ENCODE data around the gene CD302.
"Not testable (repeated sequence)": the region's sequence is repeated elsewhere in the genome, so short reads cannot be mapped to it uniquely, and the experiment has no call there.

Gene CD302

DNA sequence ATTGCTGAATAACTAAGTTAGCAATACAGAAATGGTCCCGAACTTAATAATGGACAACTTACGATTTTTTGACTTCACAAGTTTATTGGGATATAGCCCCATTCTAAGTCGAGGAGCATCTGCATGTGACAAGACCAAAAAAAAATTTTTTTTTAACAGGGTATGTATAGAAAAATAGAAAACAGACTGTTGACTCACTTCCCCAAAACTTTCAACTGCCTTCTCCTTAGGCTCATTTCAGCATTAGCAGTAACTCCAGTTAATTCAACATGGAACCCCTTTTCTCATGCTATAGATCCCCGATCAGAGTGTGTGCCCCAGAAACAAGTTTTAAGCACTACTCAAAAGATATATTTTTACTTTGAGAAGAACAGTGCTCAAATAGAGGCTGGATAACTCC lies 5.4 kb downstream of the CD302 start:
- no peak for ATAC-seq

DNA sequence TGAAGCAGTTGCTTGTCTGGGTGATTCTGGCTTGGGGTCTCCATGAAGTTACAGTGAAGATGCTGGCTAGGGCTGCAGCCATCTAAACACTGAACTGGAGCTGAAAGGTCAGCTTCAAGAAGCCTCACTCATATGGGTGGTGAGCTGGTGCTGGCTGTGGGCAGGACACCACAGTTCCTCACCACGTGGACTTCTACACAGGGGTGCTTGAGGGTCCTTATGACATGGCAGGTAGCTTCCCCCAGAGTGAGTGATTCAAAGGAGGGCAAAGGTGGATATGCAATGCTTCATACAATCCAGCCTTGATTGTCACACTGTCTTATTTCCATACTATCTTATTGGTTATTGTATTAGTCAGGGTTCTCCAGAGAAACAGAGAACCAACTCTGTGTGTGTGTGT lies 6.0 kb downstream of the CD302 start:
- ATAC-seq = no peak

DNA sequence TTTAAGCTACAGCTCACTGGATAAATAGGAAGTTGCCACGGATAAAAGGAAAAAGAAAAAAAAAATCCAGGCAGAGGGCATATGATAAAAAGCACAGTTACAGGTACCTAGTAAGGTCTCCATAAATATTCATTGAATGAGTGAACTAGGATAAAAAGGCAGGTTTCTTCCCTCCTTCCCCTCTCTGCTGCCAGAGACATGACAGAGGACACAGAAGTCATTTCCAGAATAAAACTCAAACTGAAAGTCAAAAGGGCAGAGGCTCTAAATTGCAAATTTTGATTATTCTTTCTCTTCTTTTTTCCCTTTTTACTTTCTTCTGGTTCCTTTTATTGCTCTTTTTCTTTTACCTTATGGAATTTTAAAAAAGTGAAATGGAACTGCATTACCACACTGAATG lies 7.7 kb downstream of the CD302 start:
- ATAC-seq = no peak

DNA sequence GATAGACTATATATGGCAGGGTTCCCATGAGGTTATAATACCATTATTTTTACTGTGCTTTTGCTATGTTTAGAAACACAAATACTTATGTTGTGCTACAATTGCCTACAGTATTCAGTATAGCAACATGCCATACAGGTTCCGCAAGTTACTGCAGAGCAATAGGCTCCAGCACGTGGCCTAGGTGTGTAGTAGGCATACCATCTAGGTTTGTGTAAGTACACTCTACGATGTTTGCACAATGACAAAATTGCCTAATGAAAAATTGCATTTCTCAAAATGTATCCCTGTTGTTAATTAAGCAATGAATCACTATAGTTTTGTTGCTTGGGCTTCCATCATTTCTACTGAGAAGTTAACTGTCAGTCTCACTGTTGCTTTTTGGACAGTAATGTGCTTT lies 9.8 kb downstream of the CD302 start:
- no peak for ATAC-seq

DNA sequence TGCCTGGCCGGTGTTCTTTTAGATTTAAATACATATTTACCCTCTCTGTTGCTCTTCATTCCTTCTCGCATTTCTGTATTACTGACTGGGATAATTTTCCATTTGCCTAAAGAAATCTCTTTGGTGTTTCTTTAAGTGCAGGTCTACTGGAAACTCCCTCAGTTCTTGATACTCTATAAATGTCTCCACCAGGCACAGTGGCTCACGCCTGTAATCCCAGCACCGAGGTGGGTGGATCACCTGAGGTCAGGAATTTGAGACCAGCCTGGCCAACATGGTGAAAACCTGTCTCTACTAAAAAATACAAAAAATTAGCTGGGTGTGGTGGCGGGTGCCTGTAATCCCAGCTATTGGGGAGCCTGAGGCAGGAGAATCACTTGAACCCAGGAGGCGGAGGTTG lies 10.4 kb downstream of the CD302 start:
- ATAC-seq = not testable (repeated sequence)

DNA sequence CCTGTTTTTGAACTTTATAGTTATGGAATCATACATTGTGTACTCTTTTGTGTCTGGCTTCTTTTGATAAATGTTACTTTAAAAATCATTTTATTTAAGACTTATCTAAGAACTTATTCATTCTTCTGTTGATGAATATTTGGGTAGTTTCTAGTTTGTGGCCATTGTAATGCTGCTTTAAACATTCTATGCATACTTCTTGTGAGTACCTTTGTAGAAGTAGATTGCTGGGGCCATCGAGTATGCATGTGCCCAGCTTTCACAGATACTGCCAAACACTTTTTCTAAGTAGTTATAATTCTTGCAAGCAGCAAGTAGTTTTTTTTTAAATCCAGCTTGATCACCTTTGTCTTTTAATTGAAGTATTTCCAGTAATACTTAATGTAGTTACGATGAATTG lies 11.1 kb downstream of the CD302 start:
- no peak for ATAC-seq

DNA sequence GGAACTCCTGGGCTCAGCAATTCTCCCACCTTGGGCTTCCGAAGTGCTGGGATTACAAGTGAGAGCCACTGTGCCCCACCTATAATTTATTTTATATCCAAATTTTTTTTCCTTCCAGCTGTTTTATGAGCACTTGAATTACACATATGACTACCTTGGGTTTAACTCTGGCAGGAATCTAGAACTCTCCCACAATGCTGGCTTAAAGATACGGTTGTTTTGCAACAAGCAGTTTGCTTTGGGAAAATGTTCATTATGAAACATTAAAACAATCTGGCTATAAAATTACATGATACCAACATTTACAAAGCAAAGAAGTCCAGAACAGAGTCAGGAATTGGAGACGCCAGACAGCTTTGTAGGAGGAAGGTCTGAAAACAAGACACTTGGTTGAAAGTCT lies 12.8 kb downstream of the CD302 start:
- ATAC-seq = no peak

DNA sequence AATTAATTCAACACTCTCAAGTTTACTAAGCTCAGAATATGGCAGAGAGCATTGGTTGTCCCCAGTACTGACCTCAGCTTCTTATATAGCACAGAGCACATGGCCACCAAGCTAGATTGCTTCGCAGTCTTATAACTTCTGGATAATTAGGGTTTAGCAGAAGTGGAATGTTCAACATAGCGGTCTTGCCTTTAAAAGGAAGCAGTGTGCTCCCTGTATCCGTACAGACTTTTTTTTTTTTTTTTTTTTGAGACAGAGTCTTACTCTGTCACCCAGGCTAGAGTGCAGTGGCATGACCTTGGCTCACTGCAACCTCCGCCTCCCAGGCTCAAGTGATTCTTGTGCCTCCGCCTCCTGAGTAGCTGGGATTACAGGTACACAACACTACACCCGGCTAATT lies 13.3 kb downstream of the CD302 start:
- not testable (repeated sequence) for ATAC-seq

DNA sequence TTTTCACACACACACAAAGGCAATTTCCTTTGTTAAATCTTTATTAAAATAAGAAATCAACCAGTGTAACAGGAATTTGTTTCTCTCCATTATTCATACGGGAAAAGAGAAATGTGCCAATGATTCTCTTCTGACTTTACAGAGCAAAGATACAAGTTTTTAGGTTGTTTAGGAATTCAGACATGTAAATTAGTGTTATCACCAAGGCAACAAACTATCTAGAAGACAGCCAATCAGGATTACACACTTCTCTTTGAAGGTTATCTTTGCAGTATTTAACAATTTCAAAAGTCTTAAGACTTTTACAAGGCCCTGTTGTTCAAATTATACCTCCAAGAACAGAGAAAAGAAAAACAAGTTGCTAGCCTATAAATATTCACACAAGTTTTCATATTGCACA lies 14.5 kb downstream of the CD302 start:
- no peak for ATAC-seq

DNA sequence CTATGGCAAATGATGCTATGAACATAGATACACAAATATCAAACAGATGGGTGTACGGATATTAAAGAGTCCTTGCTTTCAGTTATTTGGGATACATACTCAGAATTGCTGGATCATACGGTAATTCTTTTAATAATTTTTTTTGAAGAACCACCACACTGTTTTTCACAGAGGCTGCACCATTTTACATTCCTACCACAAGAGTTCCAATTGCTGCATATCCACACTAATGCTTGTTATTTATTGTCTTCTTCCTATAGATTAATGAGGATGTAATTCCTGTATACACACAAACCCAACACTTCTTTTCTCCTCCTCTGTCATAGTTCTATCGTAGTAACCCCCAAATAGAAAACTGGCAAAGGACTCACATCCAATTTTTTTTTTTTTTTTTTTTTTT lies 21.7 kb downstream of the CD302 start:
- no peak for ATAC-seq

DNA sequence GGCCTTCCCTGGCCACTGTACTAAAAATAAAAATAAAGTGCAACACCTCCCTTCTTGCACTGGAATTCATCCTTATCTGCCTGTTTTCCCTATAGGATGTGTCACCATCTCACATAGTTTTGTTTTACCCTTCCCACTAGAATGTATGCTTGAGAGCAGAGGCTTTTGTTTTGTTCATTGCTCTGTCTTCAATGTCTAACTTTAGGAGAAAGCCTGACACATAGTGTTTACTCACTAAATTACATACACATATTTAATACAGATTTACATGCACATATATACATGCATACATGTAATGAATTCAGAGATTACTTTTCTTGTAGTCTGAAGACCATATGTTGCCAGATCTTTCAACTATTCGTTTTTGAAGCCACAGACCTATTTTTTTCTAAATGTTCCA lies 23.0 kb downstream of the CD302 start:
- ATAC-seq = no peak

DNA sequence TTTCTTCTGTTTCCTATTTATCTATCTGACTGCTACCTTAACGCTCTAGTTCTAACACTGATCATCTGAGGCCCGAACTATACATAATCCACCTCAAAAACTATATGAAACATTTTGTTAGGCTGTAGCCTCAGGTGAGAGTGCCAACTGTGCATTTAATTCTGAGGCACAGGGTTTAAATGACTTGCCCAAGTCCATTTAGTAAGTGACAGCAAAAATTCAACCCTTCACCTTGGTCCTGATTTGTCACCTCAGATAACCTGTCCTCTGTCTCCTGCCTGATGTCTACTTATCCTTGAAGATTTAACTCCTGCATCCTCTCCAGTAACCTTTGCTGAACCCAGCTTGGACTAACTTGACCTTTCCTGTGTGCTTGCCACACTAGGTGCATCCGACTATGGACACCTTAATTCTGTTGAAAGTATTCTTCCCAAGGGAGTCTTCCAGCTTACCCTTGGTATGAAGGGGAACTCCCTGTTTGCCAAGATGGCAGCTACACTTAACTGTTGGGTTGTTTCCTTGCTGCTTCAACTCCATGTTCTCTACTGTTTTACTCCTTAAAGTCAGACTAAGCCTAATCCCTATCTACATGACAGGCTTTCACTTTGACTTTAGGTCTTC lies 23.5 kb downstream of the CD302 start:
- no peak for ATAC-seq

DNA sequence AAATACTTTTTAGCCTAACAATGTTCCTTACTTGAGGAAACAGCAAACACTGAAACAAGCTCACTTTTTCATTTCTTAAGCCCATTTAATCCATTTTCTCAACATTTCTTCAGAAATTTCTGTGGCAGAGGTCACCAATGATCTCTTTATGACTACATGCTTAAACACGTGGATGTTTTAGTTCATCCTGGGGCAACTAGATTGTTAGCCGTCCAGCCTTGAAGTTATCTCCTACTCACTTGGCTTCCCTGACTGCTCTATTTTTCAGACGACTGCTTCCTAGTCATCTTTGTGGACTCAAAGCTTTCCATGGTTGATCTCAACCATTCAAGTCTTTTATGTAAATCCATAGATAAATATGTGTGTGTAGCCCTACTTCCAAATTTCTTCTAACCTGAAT lies 24.1 kb downstream of the CD302 start:
- no peak for ATAC-seq

DNA sequence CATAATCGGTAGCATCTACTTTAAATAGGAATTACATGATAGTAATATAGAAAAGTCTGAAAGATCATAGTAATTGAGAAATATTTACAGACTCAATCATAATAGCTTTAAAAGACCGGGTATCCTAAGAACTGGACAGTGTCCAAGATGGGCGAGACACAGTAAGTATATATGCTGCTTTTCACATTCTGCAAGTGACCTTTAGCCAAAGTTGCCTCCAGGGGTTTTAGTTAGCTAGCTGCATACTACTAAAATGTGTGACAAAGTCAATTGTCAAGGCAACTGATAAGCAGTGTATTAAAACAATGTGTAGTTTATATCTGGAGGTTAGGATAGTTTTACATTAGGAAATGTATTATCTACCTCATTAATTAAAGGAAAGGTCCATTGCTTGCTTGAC lies 24.6 kb downstream of the CD302 start:
- no peak for ATAC-seq

DNA sequence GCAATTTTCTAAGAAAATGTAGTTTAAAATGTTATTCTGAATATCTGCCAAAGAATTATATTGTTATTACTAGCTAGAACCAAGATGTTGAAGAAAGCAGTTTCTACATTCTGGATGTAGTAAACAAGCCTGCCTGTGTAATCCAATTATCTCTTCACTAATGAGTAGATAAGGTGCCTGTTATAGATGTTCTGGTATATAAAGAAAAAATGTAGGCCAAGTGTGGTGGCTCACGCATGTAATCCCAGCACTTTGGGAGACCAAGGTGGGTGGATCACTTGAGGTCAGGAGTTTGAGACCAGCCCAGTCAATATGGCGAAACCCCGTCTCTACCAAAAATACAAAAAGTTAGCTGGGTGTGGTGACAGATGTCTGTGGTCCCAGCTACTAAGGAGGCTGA lies 28.9 kb downstream of the CD302 start:
- no peak for ATAC-seq

DNA sequence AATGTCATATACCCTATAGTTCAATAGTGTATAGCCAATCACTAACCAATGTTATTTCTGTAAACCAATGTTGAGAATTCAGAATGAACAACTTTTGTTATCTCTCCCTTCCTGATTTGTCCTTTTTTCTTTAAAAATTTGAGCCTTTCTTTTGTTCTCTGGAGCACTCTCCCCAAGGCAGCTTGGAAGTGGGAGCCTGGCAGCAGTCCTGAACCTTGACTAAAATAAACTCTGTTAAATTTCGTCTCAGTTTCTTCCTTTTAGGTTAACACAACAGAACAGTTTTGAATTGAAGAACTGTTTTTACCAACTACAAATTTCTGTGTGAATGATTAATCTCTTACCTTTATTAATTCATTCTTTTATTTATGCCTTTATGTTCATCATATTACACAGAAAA lies 35.9 kb downstream of the CD302 start:
- no peak for ATAC-seq

DNA sequence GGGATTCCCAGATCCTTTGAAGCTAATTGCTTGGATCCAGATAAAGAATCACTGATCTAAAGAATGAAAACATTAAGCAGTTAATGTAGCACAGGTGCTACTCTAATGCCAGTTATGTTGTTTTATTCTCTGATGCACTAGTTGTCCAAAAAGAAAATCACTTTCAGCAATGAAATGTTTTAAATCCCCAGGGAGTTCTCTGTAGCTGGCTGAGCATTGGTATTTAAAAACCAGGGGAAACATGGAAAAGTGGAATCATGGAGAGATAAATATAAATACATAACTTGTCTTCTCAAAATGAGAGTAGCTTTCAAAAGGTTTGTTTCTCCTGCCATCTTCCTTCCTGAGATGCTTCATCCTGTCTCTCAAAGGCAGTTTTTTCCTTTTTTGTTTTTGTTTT lies 37.7 kb downstream of the CD302 start:
- ATAC-seq = no peak

DNA sequence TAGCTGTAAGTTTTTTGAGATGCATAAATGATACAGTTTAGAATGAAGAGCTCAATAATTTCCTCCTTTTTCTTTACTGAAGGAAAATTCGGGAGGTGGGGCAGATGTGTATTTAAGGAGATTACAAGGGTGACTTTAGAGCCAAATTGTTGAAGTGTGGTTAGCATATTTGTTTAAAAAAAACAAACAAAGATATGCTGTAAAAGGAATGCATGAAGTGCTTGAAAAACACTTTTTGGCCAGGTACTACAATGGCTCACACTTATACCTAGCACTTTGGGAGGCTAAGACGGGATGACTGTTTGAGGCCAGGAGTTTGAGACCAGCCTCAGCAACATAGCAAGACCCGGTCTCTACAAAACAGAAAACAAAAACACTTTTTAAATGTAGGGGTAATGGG lies 38.4 kb downstream of the CD302 start:
- no peak for ATAC-seq

DNA sequence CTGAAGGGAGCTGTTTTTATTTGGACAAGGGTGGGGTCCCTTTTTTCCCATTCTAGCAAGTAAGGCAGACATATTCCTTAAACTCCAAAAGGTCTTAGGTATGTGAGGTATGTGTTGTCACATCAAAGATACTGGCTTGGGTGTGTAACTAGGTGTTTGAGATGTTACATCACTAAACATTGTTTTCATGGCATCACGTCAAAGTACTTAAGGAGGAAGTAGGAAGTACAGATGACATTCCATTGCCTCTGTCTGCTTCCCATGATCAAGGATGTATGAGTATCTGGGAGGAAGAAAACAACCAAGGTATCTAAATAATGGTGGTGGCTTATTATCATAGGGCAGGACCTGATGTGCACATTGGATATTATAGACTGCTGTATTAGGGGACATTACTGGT lies 39.3 kb downstream of the CD302 start:
- ATAC-seq = no peak

DNA sequence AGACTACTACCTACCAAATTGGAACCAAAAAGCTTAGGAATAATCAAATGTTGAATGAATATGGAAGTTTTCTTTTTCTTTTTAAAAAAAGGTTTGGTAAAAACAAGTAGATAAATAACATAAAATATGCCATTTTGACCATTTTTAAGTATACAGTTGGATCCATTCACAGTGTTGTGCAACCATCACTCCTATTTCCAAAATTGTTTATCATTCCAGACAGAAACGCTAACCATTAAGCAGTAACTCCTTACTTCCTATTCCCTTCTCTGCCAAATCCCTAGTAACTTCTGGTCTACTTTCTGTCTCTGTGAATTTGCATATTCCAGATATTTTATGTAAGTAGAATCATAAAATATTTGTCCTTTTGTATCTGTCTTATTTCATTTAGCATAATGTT lies 39.8 kb downstream of the CD302 start:
- no peak for ATAC-seq

DNA sequence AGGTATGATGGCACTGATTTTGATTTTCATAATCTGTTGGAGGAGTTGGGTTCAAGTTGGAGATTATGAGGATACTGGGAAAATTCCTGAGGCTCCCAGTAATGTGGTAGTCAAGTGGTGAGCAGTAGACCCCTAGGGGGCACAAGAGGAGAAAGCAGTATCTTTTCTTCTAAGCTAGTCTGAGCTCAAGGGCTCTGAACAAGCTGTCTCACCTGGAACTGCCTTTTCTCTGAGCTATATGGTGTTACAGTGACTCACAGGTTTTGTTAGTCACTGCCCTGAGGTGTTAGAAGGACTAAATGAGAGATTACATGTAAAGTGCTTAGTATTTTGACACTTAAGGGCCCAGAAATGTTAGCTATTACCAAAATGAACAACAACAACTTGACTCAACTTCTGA lies 42.2 kb downstream of the CD302 start:
- peak; percentile 100 for ATAC-seq

DNA sequence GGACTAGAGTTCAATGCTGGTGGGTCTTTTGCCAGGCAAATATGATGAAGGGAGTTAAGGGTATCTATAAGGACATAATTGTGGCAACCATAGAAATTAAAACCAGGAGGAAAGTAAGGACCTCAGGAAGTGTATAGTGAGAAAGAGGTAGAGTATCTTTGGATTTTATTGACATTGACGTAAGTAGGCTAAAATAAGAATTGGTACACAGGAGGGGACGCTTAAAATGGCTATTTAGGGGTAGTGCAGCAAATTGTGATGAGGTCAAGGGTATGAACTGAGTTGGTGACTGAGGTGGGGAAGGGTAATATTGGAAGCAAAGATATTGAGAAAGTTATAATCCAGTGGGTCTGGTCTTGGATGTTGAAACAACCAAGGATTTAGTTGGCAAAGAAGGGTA lies 43.0 kb downstream of the CD302 start:
- ATAC-seq = no peak

DNA sequence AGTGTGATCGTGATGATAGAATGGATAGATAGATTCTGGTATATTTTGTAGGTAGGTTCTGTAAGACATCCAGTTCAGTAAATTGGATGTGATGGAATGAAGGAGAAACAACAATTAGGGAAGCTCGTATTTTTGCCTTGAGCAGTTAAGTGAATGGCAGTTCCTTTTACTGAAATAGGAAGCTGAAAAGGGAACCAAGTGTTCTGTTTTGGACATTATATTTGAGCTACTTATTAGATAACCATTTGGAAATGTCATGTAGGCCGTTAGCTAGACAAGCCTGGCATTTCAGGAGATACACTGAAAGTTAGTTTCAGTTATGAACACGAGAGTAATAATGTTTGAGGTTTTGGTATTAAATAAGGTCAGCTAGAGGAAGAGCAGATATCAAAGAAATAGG lies 44.2 kb downstream of the CD302 start:
- ATAC-seq = no peak

DNA sequence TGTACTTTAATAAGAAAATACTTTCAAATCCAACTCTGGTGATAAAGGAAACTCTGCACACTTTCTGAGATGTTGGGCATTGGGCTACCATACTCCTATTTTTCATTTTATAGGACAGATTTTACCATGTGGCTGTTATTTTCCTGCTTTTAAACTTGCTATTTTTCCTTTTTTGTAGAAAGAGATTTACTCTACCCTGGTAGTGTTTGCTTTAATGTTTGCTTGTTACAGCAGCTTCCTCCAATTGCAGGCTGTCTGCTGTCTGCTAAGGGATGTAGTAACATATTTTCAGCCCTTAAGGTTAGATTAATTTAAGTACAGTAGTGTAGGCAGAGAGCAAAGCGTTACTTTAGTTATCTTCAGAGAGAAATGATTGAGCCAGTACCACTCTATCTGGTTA lies 47.1 kb downstream of the CD302 start:
- no peak for ATAC-seq

DNA sequence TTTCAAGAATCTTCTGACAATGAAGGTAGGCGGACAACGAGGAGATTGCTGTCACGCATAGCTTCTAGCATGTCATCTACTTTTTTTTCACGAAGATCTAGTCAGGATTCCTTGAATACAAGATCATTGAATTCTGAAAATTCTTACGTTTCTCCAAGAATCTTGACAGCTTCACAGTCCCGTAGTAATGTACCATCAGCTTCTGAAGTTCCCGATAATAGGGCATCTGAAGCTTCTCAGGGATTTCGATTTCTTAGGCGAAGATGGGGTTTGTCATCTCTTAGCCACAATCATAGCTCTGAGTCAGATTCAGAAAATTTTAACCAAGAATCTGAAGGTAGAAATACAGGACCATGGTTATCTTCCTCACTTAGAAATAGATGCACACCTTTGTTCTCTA lies 49.9 kb downstream of the CD302 start:
- no peak for ATAC-seq

DNA sequence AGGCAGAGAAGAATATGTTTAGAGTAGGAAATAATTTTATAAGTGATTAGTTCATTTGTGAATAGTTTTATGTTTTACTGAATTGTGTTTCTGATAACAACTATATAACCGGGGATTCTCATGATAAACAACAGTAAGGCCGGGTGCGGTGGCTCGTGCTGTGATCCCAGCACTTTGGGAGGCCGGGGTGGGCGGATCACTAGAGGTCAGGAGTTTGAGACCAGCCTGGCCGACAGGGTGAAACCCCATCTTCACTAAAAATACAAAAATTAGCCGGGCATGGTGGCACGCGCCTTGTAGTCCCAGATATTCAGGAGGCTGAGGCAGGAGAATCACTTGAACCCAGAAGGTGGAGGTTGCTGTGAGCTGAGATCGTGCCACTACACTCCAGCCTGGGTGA lies 52.8 kb downstream of the CD302 start:
- not testable (repeated sequence) for ATAC-seq
